ENCODE measurements around the gene RTN4RL1.

- TF ChIP-seq, protein P1, sequence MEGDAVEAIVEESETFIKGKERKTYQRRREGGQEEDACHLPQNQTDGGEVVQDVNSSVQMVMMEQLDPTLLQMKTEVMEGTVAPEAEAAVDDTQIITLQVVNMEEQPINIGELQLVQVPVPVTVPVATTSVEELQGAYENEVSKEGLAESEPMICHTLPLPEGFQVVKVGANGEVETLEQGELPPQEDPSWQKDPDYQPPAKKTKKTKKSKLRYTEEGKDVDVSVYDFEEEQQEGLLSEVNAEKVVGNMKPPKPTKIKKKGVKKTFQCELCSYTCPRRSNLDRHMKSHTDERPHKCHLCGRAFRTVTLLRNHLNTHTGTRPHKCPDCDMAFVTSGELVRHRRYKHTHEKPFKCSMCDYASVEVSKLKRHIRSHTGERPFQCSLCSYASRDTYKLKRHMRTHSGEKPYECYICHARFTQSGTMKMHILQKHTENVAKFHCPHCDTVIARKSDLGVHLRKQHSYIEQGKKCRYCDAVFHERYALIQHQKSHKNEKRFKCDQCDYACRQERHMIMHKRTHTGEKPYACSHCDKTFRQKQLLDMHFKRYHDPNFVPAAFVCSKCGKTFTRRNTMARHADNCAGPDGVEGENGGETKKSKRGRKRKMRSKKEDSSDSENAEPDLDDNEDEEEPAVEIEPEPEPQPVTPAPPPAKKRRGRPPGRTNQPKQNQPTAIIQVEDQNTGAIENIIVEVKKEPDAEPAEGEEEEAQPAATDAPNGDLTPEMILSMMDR (IDR thresholded peaks at IDR 0.05): no peak
- TF ChIP-seq POLR2A (IDR thresholded peaks at IDR 0.05): no peak
Observed at GRCh38 chr17:2065949-2066400, 40.8 kb upstream of the RTN4RL1 start.

Measured in suprapubic skin (tissue), 3 donors.